Fibroblast of pulmonary artery (primary cell): ENCODE results near the gene TECTA.

Source experiments
- DNase-seq: peaks from one replicate; pipeline ENCODE4 v3.0.0-alpha.2; 2010; ENCODE audit warnings: low read depth
- H3K4me3 ChIP-seq: replicated peaks from 2 replicates; pipeline ENCODE4 v1.5.1; 2011; ENCODE audit warnings: low read depth, mild to moderate bottlenecking, control low read depth, low read length, moderate library complexity
- CTCF ChIP-seq: IDR thresholded peaks from 2 replicates; pipeline ENCODE4 v1.5.1; 2011; ENCODE audit warnings: mild to moderate bottlenecking, control low read depth, low read length, inconsistent platforms; ENCODE audit errors: missing control alignments

TECTA gene

DNA sequence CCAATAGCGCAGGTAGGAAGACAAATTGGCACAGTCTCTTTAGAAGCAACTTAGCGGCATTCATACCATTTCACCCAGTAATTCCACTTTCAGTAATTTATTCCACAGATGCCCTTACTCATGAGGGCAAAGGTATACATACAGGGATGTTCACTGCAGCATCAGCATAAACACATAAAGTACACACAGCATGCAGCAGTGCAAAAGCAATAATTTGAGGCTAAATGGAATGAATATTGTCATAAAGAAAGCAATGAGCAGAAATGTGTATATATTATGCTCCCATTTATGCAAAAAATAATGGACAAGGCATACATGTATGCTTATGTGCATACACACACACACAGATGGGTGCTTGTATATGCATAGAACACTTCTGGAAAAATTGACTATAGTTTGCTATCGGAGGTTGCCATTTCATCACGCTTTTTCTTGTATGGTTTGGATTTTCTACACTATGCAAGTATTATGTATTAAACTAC lies 50.2 kb downstream of the TECTA start:
- H3K4me3 ChIP-seq, result no peak overlapping the region
- no peak for TF ChIP-seq CTCF
- DNase-seq, result no peak

DNA sequence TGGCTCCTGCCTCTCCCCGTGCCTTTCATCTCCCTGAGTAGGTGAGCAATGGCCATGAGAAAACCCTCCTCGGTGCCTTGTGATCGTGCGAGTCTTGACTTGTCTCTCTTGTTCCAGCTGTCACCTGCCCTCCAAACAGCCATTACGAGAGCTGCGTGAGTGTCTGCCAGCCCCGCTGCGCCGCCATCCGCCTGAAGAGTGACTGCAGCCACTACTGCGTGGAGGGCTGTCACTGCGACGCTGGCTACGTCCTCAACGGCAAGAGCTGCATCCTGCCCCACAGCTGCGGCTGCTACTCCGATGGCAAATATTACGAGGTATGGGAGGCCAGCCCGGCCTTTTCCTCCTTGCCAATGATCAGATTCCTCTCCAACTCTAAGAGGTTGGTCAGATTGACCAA lies 51.7 kb downstream of the TECTA start:
- no peak for TF ChIP-seq CTCF
- H3K4me3 ChIP-seq, result no peak overlapping the region
- DNase-seq, result no peak

DNA sequence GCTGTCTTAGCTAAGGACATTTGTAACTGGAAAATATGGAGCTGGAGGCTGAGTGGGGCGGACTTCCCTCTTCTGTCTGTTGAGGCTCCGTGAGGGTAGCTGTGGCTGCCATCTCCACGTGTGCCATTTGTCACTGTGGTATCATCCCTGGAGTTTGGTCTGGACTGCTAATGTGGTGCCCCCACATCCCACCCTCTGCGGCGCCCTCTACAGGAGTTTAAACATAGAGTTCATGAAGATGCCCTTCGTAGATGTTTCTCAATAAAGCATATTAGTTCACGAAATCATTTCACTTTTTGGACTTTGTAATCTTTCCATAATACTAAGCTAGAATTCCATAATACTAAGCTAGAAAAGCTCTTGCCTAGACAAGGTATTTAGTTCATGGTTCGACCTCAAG lies 52.4 kb downstream of the TECTA start:
- DNase-seq, result no peak
- no peak overlapping the region for H3K4me3 ChIP-seq
- TF ChIP-seq CTCF, result no peak

DNA sequence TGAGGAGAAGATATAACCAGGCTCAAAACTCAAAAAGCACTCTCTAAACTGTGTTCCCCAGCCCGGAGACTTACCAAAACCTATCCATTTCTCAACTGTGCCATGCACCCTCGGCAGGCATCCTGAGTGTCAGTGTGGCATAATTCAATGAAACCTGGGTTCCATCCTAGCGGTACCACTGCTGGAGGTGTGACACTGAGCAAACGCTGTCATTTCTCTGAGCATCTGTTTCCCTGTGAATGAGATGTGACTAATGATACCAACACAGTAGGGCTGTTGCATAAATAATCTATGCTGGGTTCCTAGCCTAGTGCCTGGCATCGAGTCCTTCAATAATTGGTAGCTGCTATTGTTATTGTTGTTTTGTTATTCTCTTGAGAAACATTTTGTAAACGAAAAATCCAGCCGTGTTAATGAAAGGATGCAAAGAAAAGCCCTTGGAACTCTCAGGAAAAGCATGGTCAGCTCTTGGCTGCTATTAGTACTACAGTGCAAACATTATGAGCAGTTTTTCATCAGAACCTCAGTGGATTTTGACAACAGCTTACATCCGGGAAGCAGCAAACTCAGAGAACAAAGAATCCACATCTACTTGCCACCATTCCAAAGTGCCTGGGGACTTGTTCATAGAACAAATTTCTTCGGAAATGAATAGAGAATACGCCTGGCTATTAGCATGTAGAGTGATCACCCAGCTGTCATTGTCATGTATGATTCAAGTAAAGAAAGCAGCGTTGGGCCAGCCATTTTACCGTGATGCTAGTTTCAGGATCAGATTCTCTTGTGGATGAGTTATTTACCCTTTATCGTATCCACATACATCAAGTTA lies 53.7 kb downstream of the TECTA start:
- no peak for TF ChIP-seq CTCF
- DNase-seq, result no peak
- H3K4me3 ChIP-seq, result no peak overlapping the region

- no peak overlapping the region for H3K4me3 ChIP-seq
- no peak for TF ChIP-seq CTCF
- no peak for DNase-seq
Observed at GRCh38 chr11:121157756-121158155, 56.7 kb downstream of the TECTA start.

DNA sequence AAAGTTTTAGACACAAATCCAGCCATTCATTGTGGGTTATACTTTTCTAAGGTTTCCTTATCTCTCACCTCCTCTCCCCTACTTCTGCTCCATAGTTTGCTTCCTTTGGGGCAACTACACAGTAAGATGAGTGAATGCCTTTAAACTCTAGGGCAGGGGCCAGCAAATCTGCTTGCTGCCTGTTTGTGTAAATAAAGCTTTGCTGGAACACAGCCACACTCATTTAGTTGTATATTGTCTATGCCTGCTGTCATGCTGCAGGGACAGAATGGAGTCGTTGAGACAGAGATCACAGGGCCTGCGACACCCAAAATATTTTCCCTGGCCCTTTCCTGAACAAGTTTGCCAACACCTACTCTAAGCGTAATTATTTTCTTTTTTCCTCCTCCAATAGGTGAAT lies 58.7 kb downstream of the TECTA start:
- no peak for TF ChIP-seq CTCF
- DNase-seq, result no peak
- no peak overlapping the region for H3K4me3 ChIP-seq
